ENCODE data around the gene ATOSA. TPM values are rescaled to one million over a fixed set of nuclear protein-coding genes. Genes with fewer than 3 reads are reported as not detected.

ATOSA gene
- total RNA-seq, 1 experiment from 2014 or later: 4.7 TPM

GRCh38 chr15:52689562-52689961 is 10.4 kb upstream of the ATOSA start:
- Histone ChIP-seq H3K79me2 (ENCODE audit: insufficient read depth, low read length) (no peaks in the 10 kb centered on the region), H3K4me3 (replicated peaks in 1 of 2; ENCODE audit: low read depth in 1 of 2, low read length in 2 of 2) (no peak overlapping the region), H3K27me3 (ENCODE audit: insufficient read depth, low read length) (no peaks in the 10 kb centered on the region), H3K27ac (ENCODE audit: low read depth, low read length) (no peak overlapping the region), H3K9ac (ENCODE audit: low read length) (no peak overlapping the region), H2AFZ (ENCODE audit: low read depth, low read length, poor library complexity, severe bottlenecking) (no peak overlapping the region), H4K20me1 (ENCODE audit: insufficient read depth) (no peaks in the 10 kb centered on the region), H3K4me2 (ENCODE audit: low read length) (no peak overlapping the region), H3K9me3 (ENCODE audit: control insufficient read depth in 1 of 2, insufficient read depth in 1 of 2, low read depth in 1 of 2, low read length in 2 of 2) (no peaks in the 10 kb centered on the region), H3K36me3 (ENCODE audit: control insufficient read depth in 1 of 2, insufficient read depth in 2 of 2, low read length in 2 of 2) (no peaks in the 10 kb centered on the region), H3K4me1 (ENCODE audit: control insufficient read depth in 1 of 2, insufficient read depth in 2 of 2, low read length in 2 of 2) (no peaks in the 10 kb centered on the region), H3K9me2 (ENCODE audit: insufficient read depth) (no peaks in the 10 kb centered on the region)
- ATAC-seq (no peak), DNase-seq (ENCODE audit: low read depth, low spot score) (no peak)
- ChIA-PET POLR2A (no interaction called here), RAD21 (ENCODE audit: low non-redundant PET in 1 of 2, low total read pairs in 2 of 2, uncharacterized antibody in 2 of 2, unreplicated experiment in 2 of 2) (no interaction called here), CTCF (no interaction called here)
- BruUV-seq (replicated peaks): no TSS peak
- TF ChIP-seq SRF (IDR thresholded peaks at IDR 0.05; ENCODE audit: low read depth) (no peak), YY1 (IDR thresholded peaks at IDR 0.05; ENCODE audit: extremely low read depth, insufficient replicate concordance, low read depth, low read length) (no peak), RAD21 (IDR thresholded peaks at IDR 0.05; ENCODE audit: low read depth) (no peak), POLR2AphosphoS5 (IDR thresholded peaks at IDR 0.05; ENCODE audit: low read depth, low read length) (no peak)
- TF ChIP-seq, protein P1, sequence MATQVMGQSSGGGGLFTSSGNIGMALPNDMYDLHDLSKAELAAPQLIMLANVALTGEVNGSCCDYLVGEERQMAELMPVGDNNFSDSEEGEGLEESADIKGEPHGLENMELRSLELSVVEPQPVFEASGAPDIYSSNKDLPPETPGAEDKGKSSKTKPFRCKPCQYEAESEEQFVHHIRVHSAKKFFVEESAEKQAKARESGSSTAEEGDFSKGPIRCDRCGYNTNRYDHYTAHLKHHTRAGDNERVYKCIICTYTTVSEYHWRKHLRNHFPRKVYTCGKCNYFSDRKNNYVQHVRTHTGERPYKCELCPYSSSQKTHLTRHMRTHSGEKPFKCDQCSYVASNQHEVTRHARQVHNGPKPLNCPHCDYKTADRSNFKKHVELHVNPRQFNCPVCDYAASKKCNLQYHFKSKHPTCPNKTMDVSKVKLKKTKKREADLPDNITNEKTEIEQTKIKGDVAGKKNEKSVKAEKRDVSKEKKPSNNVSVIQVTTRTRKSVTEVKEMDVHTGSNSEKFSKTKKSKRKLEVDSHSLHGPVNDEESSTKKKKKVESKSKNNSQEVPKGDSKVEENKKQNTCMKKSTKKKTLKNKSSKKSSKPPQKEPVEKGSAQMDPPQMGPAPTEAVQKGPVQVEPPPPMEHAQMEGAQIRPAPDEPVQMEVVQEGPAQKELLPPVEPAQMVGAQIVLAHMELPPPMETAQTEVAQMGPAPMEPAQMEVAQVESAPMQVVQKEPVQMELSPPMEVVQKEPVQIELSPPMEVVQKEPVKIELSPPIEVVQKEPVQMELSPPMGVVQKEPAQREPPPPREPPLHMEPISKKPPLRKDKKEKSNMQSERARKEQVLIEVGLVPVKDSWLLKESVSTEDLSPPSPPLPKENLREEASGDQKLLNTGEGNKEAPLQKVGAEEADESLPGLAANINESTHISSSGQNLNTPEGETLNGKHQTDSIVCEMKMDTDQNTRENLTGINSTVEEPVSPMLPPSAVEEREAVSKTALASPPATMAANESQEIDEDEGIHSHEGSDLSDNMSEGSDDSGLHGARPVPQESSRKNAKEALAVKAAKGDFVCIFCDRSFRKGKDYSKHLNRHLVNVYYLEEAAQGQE (IDR thresholded peaks at IDR 0.05; ENCODE audit: low read depth): no peak
- intact Hi-C loops (cut with micrococcal nuclease): no loop called here

- H3K9ac ChIP-seq (ENCODE audit: low read length): no peak overlapping the region
- RAD21 ChIA-PET (ENCODE audit: low non-redundant PET in 1 of 2, low total read pairs in 2 of 2, uncharacterized antibody in 2 of 2, unreplicated experiment in 2 of 2): no interaction called here
- H3K9me2 ChIP-seq (ENCODE audit: insufficient read depth): no peaks in the 10 kb centered on the region
- H3K36me3 ChIP-seq (ENCODE audit: control insufficient read depth in 1 of 2, insufficient read depth in 2 of 2, low read length in 2 of 2): no peaks in the 10 kb centered on the region
- BruUV-seq (replicated peaks): no TSS peak
- H3K9me3 ChIP-seq (ENCODE audit: control insufficient read depth in 1 of 2, insufficient read depth in 1 of 2, low read depth in 1 of 2, low read length in 2 of 2): no peaks in the 10 kb centered on the region
- no peaks in the 10 kb centered on the region for H4K20me1 ChIP-seq (ENCODE audit: insufficient read depth)
- POLR2A ChIA-PET: no interaction called here
- no peak overlapping the region for H3K4me3 ChIP-seq (replicated peaks in 1 of 2; ENCODE audit: low read depth in 1 of 2, low read length in 2 of 2)
- ATAC-seq: no peak
- H3K27ac ChIP-seq (ENCODE audit: low read depth, low read length): no peak overlapping the region
- intact Hi-C loops (cut with micrococcal nuclease): no loop called here
- H3K4me2 ChIP-seq (ENCODE audit: low read length): no peak overlapping the region
- no peak for DNase-seq (ENCODE audit: low read depth, low spot score)
- no peaks in the 10 kb centered on the region for H3K27me3 ChIP-seq (ENCODE audit: insufficient read depth, low read length)
- no peak overlapping the region for H2AFZ ChIP-seq (ENCODE audit: low read depth, low read length, poor library complexity, severe bottlenecking)
- H3K4me1 ChIP-seq (ENCODE audit: control insufficient read depth in 1 of 2, insufficient read depth in 2 of 2, low read length in 2 of 2): peaks cover 2 to 5% of the 10 kb centered on the region in 2 experiments; a peak in 2 of 4 replicates
- H3K79me2 ChIP-seq (ENCODE audit: insufficient read depth, low read length): no peaks in the 10 kb centered on the region
- CTCF ChIA-PET: no interaction called here
- TF ChIP-seq ZFX (IDR thresholded peaks at IDR 0.05) (no peak), EZH2phosphoT487 (IDR thresholded peaks at IDR 0.05; ENCODE audit: borderline replicate concordance) (no peak), EZH2 (IDR thresholded peaks at IDR 0.05) (no peak), ELF1 (IDR thresholded peaks at IDR 0.05; ENCODE audit: borderline replicate concordance, low read depth) (no peak), TCF7L2 (IDR thresholded peaks at IDR 0.05; ENCODE audit: borderline replicate concordance, extremely low read depth, insufficient read depth, insufficient read length) (no peak), SRF (IDR thresholded peaks at IDR 0.05; ENCODE audit: low read depth) (no peak), FOSL1 (IDR thresholded peaks at IDR 0.05; ENCODE audit: low read depth) (no peak), SP1 (IDR thresholded peaks at IDR 0.05; ENCODE audit: low read depth) (no peak), RAD21 (IDR thresholded peaks at IDR 0.05; ENCODE audit: low read depth) (no peak), JUND (IDR thresholded peaks at IDR 0.05) (no peak)
- TF ChIP-seq, protein P2, sequence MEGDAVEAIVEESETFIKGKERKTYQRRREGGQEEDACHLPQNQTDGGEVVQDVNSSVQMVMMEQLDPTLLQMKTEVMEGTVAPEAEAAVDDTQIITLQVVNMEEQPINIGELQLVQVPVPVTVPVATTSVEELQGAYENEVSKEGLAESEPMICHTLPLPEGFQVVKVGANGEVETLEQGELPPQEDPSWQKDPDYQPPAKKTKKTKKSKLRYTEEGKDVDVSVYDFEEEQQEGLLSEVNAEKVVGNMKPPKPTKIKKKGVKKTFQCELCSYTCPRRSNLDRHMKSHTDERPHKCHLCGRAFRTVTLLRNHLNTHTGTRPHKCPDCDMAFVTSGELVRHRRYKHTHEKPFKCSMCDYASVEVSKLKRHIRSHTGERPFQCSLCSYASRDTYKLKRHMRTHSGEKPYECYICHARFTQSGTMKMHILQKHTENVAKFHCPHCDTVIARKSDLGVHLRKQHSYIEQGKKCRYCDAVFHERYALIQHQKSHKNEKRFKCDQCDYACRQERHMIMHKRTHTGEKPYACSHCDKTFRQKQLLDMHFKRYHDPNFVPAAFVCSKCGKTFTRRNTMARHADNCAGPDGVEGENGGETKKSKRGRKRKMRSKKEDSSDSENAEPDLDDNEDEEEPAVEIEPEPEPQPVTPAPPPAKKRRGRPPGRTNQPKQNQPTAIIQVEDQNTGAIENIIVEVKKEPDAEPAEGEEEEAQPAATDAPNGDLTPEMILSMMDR (IDR thresholded peaks at IDR 0.05 in 2 of 3, conservative IDR thresholded peaks at IDR 0.05 in 1 of 3; ENCODE audit: borderline replicate concordance in 1 of 3, insufficient read depth in 1 of 3, low read depth in 2 of 3, low read length in 2 of 3): no peak
Measured at GRCh38 chr15:52683580-52683979, 4.4 kb upstream of the ATOSA start.
